ENCODE data around the gene TMC6.

The TMC6 gene

DNA sequence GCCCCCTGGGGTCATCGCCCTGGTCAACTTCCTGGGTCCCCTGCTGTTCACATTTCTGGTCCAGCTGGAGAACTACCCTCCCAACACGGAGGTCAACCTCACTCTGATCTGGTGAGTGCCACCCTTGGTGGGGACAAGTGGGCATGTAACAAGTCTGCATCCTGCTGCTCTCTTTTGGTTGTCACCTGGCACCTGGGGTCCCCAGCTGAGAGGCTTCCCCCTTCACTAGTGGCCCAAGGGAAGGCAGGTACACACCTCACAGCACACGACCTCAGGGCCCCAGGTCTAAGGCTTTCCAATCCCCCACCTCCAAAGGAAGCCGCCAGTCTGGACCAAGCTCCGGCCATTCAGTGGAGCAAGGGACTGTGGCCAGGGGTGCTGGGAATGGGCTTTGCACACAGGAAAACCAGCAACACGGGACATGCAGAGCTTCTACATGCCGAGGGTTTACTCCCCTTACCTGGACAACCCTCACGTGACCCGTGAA, 6.4 kb upstream of the TMC6 start:
- DNase-seq: no peak

- no peak for DNase-seq
Observed at GRCh38 chr17:78133971-78134898, 5.7 kb upstream of the TMC6 start.

GRCh38 chr17:78133179-78133951, 4.8 kb upstream of the TMC6 start:
- no peak for DNase-seq

- DNase-seq: no peak
Observed at GRCh38 chr17:78132767-78133178, 4.2 kb upstream of the TMC6 start.

GRCh38 chr17:78132084-78132676, 3.6 kb upstream of the TMC6 start:
- DNase-seq: no peak

- DNase-seq: no peak
Observed at GRCh38 chr17:78131172-78132083, 2.9 kb upstream of the TMC6 start.

DNA sequence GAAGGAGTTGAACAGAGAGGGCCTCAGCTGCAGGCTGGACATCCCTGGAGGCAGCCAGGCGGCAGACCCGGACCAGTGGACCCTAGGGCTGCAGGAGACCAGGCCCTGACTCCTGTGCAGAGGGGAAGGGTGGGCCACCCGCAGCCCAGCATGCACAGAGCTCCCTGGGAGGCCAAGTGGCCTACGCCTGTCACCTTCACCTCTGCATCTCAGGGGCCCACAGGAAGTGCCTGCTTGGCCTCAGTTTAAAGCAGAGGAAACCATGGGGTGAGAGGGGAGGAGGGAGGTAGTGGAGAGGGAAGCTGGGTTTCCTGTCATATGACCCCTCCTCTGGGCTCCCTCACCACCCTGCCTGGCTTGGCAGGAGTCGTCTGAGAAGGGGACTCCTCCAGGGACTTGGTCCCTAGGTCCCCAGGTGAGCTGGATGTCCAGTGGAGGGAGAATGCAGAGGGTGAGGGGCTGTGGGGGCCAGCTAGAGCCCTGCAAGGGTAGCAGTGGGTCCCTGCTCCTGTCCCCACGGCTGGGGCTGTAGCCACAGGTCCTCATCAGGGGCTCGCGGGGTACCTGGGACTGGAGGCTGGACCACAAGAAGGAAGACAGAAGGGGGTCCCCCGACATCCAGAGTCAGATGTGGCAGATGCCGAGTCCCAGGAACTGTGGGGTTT, 2.0 kb upstream of the TMC6 start, which contains the start of gene TMC8:
Gene TMC8, plus strand, starts transcription at position 335 of the 665 bp plus-strand sequence. CDS start 818 bp downstream, outside the sequence.
- no peak for DNase-seq

DNA sequence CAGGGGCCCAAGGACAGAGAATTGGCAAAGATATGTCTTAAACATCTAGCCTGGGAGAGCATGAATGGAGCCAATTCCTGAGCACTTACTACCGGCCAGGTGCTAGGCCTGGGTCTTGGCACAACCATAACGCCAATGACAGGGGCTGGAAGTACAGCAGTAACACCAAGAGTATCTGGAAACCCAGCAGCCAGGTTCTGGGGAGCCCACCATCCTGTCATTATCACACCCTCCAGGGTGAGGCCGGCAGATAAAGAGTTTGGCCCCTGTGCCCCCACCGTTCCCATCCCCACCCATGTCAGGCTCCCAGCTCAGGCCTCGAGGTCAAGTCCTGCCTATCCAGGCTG, 1.5 kb upstream of the TMC6 start:
- no peak for DNase-seq

DNA sequence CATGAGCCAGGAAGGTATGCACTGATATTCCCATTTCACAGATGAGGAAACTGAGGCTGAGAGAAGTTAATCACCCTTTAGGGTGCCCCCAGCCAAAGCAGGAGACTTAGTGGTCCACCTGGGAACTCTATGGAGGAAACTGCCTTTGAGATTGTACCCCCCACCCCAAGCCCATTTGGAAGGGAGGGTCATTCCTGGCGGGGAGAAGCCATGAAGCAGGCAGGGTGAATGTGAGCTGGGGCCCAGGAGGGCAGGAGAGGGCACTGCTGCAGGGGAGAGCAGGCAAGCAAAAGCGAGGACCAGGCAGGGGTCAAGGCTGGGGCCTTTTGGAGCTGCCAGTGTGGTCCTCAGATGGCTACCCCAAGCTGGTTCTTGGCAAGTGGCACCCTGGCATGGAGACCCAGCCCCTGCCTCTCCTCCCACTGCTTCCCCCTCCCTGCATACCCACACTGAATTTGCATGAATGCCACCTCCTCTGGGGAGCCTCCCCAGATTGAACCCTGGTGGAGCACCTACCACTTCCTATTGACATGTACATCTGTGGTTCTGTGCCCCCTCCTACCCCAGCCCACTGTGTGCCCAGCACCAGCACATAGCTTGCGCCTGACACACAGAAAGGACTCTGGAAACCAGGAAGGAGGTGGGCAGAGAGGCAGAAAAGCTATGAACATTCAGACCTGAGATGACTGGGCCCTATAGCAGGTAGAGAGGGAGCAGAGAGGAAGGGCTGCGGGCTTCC, 965 bp upstream of the TMC6 start:
- DNase-seq: no peak

DNA sequence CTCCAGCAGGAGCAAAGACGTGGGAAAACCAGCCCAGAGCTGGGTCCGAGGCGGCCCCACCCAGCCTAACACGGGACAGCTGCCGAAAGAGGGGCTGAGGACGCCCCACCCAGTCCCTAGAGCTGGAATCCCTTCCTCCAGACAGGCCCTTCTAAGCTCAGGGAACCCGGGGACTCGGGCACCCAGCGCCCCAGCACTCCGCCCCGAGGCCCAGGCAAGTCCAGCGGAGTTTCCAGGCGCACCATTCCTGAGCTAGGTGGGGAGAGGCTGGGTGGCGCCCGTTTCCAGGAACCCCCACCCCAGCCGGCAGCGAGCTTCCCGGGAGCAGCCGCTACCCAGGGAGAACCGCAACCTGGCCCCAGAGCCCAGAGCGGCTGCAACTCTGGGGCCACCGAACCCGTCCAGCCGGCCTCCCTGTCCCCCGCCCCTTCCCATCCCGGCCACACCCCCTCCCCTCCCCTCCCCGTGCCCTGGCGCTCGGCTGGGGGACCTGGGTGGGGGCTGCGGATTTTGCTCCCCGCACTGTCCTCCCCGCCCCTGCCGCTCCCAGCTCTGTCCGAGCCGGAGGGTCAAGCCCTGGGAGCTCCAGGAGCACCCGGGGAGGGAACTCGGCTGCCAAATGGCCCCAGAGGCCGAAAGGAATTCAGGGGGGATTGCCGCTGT, 536 bp downstream of the TMC6 start:
- DNase-seq: no peak

DNA sequence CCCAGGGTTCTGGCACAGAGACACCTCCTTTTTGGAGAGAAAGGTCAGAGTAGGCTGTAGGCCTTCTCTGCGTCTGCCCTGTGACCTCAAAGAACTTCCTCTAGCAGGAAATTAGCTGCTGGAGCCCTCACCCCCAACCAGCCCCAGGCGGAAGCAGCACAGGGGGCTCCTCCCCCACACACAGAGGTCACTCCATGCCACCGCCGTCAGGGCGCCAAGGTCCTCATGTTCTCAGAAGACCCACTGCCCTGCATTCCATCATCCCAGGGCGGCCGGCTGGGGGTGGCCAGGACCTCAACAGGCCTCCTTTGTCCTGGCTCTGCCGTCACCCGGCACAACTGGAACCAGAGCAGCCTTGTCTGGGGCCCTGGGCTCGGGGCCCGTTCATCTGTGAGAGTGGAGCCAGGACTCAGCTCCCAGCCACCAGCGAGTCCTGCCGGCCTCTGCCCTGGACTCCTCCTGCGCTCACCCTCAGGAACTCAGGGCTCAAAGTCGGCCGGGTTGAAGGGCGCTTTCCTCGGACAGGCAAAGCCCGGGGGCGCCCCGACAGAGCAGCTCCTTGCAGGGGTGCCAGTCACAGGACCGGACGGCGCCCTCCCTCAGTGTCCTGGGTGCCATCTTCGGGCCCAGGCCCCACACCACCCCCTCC, 1.2 kb downstream of the TMC6 start:
- DNase-seq: no peak

DNA sequence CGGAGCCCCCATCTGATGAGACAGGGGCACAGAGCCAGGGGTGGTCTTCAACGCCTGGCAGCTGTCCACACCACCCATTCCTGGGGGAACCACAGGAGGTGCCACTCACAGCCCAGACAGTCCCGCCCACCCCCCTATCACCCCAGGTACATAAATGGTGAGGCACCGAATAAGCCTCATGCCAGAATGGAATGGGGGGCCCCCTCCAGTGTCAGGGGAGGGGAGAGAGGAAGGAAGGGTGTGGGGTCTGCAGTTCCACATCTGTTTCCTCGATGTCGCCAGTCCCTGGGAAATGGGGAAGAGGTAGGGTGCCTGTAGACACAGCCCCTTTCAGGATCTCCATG, 1.7 kb downstream of the TMC6 start:
- no peak for DNase-seq

DNA sequence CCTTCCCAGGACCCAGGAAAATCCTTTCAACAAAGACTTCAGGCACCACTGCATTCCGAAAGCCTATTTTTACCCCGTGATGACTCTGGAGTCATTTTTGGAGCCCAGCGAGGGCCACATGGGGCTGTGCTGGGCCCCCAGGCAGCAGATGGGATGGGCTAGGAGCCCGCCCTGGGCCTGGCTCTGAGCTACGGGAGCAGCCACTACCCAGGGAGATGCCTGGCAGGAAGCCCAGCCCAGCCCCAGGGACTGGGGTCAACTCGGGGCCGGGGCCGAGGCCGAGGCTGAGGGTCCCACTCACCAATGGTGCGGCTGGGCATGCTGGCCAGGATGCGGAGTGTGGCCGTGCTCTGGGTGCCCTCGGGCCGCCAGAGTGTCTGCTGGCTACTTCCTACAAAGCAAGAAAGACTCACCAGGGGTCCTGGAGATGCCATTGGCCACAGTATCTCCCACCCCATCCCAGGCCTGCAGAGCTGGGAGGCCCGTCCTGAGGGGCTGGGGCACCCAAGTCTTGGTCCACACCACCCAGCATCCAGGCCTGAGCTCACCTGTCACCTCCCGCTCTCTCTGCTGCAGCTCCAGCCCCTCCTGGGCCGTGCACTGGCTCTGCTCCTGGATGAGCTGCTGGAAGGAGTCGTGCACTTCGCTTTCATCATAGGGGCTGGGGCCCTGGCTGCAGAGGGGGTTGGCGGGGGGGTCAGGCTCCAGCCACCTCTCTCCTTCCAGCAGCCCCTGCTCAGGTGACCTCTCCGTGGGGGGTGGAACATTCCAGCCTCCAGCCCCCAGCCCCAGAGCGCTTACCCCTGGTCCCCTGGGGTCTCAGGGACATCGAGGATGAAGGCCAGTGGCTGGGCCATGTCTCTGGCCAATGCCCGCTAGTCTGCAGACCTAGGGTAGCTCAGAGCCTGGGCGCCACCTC, 2.3 kb downstream of the TMC6 start:
- DNase-seq: no peak

DNA sequence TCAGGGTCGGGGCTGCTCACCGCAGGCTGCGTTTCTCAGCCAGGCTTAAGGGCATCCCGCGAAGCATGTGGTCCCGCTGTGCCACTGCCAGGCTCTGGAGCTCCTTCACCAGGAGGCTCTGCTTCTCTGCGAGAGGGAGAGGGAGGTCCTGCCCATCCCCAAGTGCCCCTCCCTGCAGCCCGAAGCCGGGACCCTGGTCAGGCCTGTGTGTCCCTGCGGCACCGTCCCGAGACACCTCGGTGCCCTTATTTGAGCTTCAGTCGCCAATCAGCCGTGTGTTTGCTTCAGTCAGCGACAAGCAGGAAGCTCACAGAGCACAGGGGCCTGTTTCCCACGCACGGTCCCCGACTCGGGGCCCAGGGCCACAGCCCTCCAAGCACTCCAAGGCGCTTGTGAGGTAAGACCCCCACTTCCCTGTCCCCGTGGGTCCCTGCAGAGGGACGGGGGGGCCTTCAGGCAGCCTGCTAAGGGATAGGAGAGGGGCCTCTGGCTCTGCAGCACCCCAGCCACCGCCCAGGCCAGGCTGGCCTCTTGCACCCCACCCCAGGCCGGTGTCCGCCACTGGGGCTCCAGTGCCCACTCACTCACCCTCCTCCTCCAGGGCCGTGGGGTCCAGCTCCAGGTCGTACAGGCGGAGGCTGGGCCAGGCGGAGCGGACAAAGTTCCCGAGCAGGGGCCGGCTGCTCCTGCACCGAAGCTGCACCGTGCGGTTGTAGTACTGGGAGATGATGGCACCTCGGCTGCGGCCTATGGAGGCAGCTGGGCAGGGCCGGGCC, 3.2 kb downstream of the TMC6 start:
- DNase-seq: no peak

DNA sequence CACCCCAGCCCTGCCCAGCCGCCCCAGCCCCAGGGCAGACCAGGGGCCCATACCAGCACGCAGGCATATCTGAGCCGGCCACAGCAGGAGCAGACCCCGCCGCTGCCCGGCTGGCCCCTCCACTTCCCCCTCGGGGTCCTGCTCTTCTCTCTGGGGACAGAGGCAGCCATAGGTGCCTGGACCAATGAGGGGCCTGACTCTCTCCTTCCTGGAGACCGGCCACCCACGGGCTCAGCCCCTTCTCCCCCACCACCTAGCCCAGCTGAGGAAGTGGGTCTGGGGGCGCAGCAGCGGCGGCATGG, 3.8 kb downstream of the TMC6 start:
- no peak for DNase-seq

DNA sequence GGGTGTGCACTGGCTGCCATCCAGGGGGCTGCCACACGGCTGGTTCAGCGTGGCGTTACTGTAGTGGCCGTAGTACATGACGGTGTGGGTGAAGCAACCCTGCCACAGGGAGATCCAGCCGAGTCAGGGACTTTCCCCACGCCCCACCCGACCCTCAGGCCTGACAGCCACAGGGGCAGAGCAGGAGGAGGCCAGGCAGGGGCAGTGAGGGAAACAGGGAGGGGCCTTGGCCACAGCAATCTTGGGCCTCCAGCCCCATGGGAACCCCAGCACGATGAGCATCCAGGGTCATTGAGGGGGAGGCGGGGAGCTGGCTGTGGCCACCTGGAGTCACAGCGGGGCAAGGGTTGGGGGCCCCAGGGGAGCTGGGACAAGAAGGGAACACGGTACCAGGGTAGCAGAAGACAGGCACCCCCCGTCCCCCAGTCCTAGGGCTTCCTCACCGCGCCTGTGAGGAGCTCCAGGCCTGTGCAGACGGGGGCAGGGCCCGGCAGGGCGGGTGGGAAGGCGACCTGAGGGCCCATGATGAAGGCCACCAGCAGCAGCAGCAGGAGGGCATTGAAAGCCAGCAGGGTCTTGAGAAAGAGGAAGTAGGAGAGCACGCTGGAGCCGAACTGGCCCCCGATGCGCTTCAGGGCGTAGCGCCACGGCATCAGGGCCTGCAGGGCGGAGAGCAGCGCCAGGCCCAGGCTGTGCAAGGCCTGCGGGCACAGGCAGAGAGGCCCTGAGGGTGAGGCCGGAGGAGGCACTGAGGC, 4.3 kb downstream of the TMC6 start:
- no peak for DNase-seq

DNA sequence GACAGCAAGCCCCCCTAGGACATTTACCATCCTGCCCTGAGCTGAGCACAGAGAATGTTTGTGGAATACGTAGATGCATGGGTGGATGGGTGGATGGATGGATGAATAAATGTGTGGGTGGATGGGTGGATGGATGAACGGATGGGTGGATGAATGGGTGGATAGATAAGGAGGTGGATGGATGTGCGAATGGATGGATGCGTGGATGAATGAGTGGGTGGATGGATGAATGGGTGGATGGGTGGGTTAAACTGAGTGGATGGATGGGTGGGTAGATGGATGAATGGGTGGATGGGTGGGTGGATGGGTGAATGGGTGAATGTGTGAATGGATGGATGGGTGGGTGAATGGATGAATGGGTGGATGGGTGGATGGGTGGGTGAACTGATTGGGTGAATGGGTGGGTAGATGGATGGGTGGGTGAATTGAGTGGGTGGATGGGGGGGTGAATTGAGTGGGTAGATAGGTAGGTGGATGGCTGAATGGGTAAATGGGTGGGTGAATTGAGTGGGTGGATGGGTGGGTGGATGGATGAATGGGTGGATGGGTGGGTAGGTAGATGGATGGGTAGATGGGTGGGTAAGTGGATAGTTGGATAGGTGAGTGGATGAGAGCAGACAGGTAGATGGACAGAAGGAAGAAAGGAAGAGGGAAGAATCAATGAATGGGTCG, 5.2 kb downstream of the TMC6 start:
- no peak for DNase-seq

All from cerebellar nuclear complex (tissue), 1 donor.